ENCODE results near the gene PCBP3. TPM values are rescaled to one million over a fixed set of nuclear protein-coding genes. Genes with fewer than 3 reads are reported as not detected.
"Not testable (repeated sequence)": the region's sequence is repeated elsewhere in the genome, so short reads cannot be mapped to it uniquely, and the experiment has no call there.

PCBP3 gene
- total RNA-seq, 1 donor from 2014 or later, result 32.4 TPM

DNA sequence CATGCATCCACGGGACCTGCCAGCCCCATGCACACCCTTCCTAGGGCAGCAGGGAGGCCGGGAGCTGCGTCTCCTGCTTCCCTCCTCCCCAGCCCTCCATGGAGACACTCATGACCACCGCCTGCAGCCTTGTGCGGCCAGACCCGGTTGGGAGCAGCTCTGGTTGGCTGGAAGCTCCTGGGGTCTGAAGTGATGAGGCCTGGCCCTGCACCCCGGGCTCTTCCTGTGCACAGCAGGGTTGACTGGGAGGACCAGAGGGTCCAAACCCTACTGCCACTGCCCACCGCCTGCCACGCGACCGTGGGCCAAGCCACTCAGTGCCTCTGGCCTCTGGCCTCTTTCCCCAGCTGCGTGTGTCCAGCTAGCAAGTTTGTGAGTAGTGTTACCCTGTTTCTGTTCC, 226.9 kb downstream of the PCBP3 start:
- no peak for DNase-seq (ENCODE audit: low spot score)

DNA sequence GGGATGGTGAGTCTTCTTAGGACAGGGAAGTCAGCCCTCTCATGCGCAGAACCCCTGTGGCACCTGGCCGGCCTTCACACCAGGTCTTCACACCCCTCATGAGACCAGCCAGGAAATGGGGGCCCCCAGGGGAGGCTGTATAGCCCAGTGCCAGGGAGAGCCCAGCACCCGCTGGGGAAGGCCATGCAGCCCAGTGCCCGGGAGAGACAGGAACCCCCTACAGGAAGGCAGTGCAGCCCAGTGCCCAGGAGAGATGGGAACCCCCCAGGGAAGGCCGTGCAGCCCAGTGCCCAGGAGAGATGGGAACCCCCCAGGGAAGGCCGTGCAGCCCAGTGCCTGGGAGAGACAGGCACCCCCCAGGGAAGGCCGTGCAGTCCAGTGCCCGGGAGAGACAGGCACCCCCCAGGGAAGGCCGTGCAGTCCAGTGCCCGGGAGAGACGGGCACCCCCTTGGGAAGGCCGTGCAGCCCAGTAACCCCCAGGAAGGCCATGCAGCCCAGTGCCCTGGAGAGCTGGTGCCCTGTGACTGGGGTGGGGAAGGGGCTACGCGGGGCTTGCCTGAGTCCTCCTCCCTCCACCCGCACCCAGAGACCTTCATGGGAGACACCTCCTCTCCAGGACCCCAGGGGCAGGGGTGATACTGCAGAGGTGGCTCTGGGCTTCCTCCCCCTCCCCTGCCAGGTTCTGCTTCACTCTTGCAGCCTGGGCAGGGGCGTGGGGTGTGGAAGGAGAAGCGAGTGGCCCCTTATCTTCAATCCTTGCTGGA, 227.5 kb downstream of the PCBP3 start:
- peak; percentile 86 for DNase-seq (ENCODE audit: low spot score)

DNA sequence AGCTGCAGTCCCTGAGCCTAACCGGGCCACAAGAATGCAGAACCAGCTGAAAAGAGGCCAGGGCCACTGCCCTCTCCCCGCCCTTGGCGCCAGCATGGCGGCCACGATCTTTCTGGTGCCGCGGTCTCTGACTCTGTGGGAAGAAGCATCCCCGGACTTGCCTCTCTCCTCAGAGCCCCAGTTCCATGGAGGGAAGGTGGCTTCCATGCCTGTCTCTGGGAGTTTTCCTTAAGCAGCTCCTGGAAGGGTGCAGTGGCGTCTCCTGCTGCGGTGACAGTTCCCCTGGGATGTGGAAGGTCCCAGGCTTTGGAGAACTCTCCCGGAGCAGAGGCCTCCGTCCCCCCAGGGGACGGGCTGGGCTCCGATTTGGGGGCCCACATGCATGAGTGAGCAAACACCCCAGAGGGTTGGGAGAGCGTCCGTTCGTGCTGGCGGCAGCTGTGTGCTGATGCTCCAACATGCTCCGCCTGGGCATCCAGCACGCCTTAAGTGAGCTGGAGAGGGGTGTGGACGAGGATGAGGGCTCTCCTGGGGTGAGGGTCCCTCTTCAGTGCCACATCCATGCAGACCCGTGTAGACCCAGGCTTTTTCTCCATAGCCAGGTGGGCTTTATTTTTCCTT, 228.2 kb downstream of the PCBP3 start:
- DNase-seq (ENCODE audit: low spot score), result peak; percentile 57

DNA sequence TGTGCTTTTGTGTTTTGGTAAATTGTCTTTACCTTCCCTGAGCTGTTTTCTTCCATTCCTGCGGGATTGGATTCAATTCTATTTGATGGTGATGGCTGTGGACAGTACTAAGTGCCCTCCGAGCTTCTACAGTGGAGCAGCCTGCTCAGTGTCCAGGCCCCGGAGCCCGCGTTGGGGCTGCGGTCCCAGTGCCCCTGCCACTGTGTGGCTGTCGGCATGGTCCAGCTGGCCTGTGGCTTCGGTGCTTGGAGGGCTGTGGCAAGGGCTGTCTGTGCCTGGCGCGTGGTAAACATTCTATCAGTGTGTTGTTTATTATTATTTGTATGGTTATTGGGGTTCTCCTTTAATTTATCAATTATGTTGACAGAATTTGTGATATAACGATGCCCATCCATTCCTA, 228.9 kb downstream of the PCBP3 start:
- no peak for DNase-seq (ENCODE audit: low spot score)

DNA sequence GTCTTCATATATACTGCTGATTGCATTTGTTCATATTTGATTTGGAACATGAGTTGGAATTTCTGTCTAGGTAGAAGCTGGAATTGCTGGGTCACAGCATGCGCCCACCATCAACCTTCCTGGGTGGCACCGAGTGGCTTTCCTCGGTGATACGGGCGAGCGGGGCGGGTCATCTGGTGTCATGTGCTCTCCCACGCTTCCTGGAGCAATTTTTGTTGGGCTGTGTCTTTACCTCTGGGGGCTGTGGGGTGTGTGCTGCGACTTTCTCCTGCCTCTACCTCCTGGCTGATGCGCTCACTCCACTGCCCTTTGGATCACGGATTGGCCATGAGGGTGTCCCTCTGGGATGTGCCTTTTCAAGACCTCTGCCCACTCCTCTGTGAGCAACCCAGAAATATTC, 229.4 kb downstream of the PCBP3 start:
- DNase-seq (ENCODE audit: low spot score), result peak; percentile 39

DNA sequence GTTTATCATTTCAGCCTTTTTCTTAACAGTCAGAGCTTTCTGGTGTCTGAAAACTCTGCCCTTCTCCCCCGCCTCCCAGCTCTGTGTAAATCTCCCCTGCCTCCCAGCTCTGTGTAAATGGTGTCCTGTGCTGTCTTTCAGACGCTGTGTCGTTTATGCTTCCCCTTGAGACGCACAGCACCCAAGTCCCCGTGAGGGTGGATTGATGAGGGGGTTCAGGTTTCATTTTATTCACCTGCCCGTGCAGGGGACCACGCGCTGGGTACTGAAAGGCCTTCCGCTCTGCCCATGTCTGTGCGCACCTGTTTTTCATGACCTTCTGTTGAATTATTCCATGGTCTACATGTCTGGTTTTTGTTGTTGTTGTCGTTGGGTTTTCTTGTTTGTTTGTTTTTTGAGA, 229.9 kb downstream of the PCBP3 start:
- DNase-seq (ENCODE audit: low spot score), result peak; percentile 65

DNA sequence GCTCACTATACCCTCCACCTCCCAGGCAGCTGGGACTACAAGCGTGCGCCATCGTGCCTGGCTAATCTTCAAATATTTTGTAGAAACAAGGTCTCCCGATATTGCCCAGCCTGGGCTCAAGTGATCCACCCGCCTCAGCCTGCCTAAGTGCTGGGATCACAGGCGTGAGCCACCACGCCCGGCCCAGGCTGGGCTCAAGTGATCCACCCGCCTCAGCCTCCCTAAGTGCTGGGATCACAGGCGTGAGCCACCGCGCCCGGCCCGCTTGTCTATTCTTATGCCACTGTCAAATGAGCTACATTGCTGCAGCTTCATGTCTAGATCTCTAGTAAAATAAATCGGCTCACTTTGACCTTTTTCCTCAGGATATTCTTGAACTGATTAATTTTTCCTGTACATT, 230.3 kb downstream of the PCBP3 start:
- DNase-seq (ENCODE audit: low spot score), result peak; percentile 69

DNA sequence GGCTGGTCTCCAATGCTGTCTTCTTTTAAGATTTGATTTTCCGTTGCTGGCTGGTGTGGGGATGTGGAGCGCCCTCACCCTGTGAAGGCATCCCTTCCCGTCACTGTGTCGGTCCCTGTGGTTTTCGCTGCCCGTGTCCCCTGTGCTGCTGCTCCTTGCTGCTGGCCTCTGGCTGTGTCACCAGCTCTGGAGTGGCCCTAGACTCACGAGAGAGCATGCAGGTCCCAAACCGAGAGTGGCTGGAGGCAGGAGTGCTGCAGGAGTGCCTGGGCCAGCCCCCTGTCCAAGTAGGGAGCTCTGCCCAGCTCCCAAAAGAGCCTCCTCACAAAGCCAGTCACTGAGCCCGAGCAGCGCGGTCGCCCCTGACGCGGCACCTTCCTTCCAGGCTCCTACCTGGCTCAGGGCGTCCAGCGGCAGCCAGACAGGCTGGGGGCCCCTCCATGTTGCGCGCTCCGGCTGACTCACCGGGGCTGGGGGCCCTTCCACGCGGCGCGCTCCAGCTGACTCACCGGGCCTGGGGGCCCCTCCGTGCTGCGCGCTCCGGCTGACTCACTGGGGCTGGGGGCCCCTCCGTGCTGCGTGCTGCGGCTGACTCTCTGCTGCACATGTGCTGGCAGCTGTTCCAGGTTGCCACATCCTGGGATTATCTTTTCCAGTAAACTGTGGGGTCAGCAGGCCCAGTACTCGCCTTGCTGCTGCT, 231.3 kb downstream of the PCBP3 start:
- DNase-seq (ENCODE audit: low spot score), result peak; percentile 91

DNA sequence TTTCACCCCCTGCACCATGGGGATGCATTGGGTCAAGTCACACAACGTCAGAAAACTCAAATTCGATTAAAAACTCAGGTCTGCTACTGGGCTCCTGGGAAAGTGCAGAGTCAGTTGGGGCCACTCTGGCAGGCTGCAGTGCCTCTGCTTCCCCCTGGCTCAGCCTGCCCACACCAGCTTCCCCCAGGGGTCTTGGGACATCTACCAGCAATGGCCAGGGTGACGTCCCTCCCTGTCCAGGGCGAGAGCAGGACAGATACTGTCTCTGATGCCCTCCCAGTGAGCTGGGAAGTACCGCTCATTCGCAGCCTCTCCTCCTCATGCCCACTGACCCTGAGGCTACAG, 231.9 kb downstream of the PCBP3 start:
- peak; percentile 64 for DNase-seq (ENCODE audit: low spot score)

DNA sequence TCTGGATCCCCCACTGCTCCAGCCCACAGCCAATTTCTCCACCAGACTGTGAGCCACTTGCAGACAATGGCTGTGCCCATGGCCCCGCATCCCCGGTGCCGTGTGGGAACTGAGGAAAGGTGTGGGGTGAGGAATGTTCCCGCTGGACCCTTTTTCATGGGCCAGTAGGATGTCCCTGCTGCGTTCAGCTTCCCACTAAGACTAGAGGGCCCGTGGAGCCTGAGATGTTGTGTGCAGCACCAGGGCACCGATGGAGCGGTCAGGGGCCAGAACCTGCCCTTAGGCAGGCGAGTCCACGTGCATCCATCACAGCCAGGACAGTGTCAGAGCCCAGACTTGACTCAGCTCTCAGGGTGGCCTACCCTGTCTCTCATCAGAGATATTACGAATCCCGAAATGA, 232.4 kb downstream of the PCBP3 start:
- no peak for DNase-seq (ENCODE audit: low spot score)

DNA sequence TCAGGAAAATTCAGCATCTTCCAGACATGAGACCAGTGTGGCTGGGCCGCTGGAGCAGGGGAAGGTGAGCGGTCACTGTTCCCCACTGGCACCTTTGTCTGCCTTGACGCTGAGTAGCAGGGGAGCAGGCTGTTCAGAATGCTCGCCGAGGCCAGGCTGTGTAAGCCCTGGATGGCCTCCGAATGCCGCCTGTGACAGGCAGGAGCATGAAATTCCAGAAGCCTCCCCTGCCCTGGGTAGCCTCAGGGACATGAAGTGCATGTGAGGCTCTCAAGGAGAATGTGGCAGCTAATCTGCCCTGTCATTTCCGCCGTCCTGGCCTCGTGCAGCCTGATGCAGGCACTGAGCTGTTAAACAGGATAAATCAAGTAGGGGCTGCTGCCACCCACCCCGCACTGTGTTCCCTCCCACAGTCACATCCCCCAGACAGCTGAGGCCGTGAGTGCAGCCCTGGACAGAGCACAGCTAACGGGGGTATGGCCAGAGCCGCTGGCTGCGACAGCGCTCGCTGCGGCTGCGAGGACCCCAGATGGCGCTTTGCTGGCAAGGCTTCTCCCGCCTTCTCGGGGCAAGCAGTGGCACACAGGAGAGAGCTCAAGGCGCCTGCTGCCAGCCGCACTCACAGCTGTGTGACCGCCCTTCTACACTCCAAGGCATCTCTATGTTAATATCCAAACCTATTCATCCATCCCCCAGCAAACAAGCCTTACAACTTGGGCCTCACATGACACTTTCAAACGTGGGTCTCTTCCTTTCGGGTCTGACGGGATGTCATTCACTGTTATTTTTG, 233.1 kb downstream of the PCBP3 start:
- DNase-seq (ENCODE audit: low spot score), result no peak

DNA sequence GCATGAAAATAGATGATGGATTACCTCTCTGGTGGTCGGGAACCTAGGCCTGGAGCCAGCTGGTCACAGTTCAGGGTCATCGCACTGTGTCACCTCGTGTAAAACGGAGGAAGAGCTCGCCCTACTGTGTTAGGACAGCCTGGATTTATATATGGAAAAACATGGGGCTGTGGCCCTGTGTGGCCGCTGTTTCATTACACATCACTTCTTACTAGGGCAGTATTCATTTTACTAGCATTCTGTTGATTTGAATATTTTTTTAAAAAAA, 233.6 kb downstream of the PCBP3 start:
- no peak for DNase-seq (ENCODE audit: low spot score)

DNA sequence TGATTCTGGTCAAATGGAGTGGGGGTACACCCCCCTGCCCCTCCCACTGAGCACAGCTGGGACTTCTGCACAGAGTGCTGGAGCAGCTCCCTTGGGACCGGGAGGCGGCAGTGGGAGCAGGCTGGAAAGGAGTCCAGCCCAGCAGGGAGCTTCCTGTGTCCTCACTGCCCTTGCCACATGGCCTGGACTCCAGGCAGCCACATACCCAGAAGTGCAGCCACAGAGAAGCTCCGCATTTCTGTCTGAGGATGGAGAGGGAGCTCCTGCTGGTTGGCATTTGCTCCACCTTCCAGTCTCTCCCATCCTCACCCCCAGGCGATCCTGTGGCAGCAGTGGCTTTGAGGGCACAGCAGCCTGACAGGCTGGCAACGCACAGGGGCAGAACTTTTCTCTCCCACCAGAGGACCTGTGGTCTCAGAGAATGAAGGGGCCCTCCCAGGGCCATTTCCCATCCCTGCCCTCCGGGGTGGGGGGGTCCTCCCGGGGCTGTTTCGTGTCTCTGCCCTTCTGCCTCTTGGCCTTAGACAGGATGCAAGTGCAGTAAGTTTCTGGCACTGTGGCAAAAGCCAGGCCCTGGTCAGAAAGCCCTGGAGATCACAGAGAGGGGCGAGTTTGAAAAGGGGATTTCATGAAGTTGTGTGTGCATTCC, 234.4 kb downstream of the PCBP3 start:
- no peak for DNase-seq (ENCODE audit: low spot score)

DNA sequence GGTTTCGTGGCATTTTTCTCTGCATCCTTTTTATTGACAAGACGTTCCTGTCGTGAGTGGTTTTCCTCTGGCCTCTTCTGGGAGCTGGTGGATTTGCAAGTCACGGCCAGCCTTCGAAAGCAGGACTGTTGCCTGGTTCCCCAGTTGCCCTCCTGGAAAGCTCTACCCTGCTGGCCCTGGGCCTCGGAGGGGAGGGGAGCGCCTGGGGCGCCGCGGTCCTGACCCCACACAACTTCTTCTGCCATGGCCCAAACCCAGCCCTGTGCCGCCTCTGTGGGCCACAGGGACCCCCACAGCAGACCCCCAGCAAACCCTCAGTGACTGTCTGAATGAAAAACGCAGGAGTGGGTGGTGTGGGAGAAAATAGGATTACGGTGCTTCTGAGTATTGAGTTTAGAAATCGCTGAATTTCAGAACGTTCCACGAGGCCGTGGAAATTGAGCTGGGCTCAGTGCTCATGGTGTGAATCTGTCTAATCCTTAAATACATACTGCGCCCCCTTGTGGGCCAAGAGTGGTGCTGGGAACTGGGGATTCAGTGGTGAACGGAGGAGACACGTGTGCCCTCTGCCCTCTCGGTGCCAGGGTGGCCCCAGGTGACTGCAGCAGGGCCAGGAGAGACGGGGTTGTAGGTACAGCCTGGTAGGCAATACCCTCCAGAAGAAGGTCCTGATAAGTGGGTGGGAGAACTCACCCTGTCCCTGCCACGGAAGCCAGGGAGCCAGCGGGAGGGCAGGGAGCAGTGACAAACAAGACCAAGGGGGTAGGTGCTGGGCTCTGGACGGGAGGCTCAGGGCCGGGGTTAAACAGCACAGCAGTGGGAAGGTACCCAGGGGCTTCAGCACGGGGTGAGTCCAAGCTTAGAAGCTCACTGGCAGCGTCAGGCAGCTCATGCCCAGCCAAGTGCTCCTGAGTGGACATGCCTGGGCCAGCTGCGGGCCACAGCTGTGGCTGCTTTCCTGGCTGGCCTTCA, 236.9 kb downstream of the PCBP3 start:
- no peak for DNase-seq (ENCODE audit: low spot score)

DNA sequence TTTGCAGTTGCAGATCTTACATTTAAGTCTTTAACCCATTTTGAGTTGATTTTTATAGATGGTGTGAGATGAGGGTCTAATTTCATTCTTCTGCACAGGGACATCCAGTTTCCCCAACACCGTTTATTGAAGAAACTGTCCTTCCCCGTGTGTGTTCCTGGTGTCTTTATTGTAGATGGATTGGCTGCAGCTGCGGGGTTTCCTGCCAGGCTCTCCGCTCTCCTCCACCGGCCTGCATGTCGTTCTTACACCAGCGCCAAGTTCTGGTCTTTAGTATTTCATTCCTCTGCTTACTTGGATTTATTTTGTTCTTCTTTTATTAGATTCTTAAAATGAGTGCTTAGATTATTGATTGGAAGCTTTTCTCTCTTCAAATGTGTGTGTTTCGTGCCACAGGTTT, 239.1 kb downstream of the PCBP3 start:
- no peak for DNase-seq (ENCODE audit: low spot score)

DNA sequence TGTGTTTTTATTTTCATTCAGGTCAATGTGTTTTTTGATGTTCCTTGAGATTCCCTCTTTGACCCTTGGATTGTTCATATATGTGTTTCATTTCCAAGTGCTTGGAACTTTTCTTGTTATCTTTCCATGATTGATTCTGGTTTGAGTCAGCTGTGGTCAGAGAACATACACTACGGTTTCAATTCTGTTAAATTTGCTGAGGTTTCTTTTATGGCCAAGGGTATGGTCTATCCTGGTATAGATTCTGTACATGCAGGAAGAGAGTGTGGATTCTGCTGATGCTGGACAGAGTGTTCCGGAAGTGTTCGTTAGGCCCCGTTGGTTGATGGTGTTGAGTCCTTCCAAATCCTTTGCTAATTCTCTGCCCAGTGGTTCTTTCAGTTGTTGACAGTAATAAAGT, 239.6 kb downstream of the PCBP3 start:
- no peak for DNase-seq (ENCODE audit: low spot score)

DNA sequence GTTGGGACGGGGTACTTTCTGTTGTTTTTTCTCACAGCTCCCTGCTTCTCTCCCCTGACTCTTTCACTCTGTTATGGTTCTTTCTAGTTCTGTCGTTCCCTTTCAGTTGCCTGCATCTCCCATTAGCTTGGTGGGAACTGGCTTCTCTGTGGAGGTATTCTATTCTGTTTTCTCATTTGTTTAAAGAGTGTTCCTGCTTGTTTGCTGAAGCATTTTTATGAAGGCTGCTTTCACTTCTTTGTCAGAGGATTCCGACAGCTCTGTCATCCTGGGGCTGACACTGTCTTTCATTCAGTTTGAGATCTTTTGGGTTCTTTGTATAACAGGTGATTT, 242.0 kb downstream of the PCBP3 start:
- no peak for DNase-seq (ENCODE audit: low spot score)

DNA sequence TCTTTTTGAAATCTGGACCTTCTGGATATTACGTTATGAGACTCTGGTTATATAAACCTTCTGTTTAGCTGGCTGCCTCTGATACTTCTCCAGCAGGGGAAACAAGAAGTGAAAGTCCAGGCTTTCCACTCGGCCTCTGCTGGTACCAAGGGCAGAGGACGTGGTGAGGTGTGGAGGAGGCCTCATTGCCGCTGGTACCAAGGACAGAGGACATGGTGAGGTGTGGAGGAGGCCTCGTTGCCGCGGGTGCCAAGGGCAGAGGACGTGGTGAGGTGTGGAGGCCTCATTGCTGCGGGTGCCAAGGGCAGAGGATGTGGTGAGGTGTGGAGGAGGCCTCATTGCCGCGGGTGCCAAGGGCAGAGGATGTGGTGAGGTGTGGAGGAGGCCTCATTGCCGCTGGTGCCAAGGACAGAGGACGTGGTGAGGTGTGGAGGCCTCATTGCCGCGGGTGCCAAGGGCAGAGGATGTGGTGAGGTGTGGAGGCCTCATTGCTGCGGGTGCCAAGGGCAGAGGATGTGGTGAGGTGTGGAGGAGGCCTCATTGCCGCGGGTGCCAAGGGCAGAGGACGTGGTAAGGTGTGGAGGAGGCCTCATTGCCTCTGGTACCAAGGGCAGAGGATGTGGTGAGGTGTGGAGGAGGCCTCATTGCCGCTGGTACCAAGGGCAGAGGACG, 242.5 kb downstream of the PCBP3 start:
- not testable (repeated sequence) for DNase-seq (ENCODE audit: low spot score)

DNA sequence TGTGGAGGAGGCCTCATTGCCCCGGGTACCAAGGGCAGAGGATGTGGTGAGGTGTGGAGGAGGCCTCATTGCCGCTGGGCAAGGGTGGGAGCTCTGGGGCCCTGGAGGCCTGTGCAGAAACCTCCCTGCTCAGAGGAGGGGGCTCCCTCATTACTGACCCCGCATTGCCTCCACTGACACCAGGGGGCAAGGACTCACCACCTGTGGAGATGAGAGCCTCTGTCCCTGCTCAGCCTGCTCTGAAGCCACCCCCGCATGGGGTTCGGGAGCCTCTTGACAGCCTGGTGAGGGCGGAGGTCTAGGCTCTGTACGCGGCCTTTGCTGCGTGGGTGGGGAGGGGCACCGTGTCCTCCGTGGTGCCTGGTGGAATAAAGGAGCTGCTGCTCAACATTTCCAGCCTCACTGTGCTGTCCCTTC, 243.1 kb downstream of the PCBP3 start:
- DNase-seq (ENCODE audit: low spot score), result no peak

DNA sequence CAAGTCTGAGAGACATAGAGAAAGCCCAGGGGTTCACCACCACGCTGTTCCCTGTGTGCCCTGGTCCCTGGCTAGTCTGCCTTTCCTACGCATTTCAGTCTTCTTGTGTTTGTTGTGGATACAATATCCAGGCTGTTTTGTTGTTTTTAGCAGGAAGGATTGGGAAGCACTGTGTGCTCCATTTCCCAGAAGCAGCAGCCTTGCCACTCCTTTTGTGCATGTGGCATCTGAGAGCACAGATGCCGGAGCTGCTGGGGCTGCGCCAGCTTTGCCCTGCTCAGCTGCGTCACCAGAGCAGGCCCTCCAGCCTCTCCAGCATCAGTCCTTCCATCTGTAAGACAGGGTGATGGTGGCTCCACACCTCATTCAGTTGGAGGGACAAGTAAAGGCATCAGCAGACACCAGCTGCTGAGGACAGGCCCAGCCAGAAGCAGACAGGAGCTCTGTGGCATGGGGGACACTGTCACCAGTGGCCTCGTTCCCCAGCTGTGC, 243.6 kb downstream of the PCBP3 start:
- DNase-seq (ENCODE audit: low spot score), result no peak

Data from mesenteric fat pad (tissue), 1 donor.